NCI-H2196 treated with DMSO at 0.1 percent for 48 hours (cell line): Measurements from ENCODE around the gene PPP1R13B.
"Not testable (repeated sequence)": the region's sequence is repeated elsewhere in the genome, so short reads cannot be mapped to it uniquely, and the experiment has no call there.

ENCODE experiments used
- DNase-seq: peaks from one replicate; lab custom pipeline; 2025; ENCODE audit not compliant: unreplicated experiment; lab: John Stamatoyannopoulos, UW

Gene PPP1R13B

GRCh38 chr14:103859416-103860202 lies 12.2 kb upstream of the PPP1R13B start:
- no peak for DNase-seq

GRCh38 chr14:103858063-103858781 lies 10.8 kb upstream of the PPP1R13B start:
- no peak for DNase-seq

GRCh38 chr14:103857256-103857655 lies 9.9 kb upstream of the PPP1R13B start:
- no peak for DNase-seq

GRCh38 chr14:103856607-103857006 lies 9.2 kb upstream of the PPP1R13B start:
- DNase-seq = no peak

- DNase-seq = no peak
Observed at GRCh38 chr14:103856105-103856504, 8.7 kb upstream of the PPP1R13B start.

GRCh38 chr14:103855734-103856095 lies 8.3 kb upstream of the PPP1R13B start:
- DNase-seq = no peak

- peak; percentile 9 for DNase-seq
Observed at GRCh38 chr14:103854822-103855733, 7.7 kb upstream of the PPP1R13B start.

- no peak for DNase-seq
Observed at GRCh38 chr14:103854017-103854808, 6.8 kb upstream of the PPP1R13B start.

GRCh38 chr14:103849151-103849886 lies 1.9 kb upstream of the PPP1R13B start:
- no peak for DNase-seq

- no peak for DNase-seq
Observed at GRCh38 chr14:103848175-103849077, 1.1 kb upstream of the PPP1R13B start.

- no peak for DNase-seq
Observed at GRCh38 chr14:103846543-103847450, 578 bp downstream of the PPP1R13B start.

GRCh38 chr14:103846097-103846496 lies 1.3 kb downstream of the PPP1R13B start:
- DNase-seq = no peak

- no peak for DNase-seq
Observed at GRCh38 chr14:103845327-103845726, 2.0 kb downstream of the PPP1R13B start.

- DNase-seq = not testable (repeated sequence)
Observed at GRCh38 chr14:103841265-103841664, 6.1 kb downstream of the PPP1R13B start.

- no peak for DNase-seq
Observed at GRCh38 chr14:103840014-103840413, 7.4 kb downstream of the PPP1R13B start.

GRCh38 chr14:103839579-103839978 lies 7.8 kb downstream of the PPP1R13B start:
- DNase-seq = no peak

- DNase-seq = no peak
Observed at GRCh38 chr14:103838117-103838516, 9.3 kb downstream of the PPP1R13B start.
